Thoracic aorta (tissue), 2 donors: ENCODE measurements around the gene AFAP1L2. TPM values are rescaled to one million over a fixed set of nuclear protein-coding genes. Genes with fewer than 3 reads are reported as not detected.

Source experiments
- ATAC-seq: fragments of 150-250 bp; one replicate; pipeline ENCODE4 v1.8.0; 2017; ENCODE audit warnings: low read depth; ENCODE audit not compliant: insufficient number of reproducible peaks, low FRiP score
- DNase-seq: peaks from one replicate; pipeline ENCODE4 v3.0.0-alpha.2; 2020; ENCODE audit warnings: low spot score
- H3K27ac ChIP-seq, 2 donors: fragments of 200-600 bp; sonication (generic); 1 replicate in 1 of 2; 2 replicates in 1 of 2; pipeline ENCODE4 v1.5.1; 2016; ENCODE audit warnings: mild to moderate bottlenecking in 2 of 2, moderate library complexity in 2 of 2
- H3K27me3 ChIP-seq: fragments of 200-600 bp; sonication (generic); replicated peaks from 2 replicates; pipeline ENCODE4 v1.6.0; 2016; ENCODE audit warnings: mild to moderate bottlenecking; ENCODE audit not compliant: insufficient read depth
- H3K36me3 ChIP-seq: fragments of 200-600 bp; sonication (generic); one replicate; pipeline ENCODE4 v1.5.1; 2016
- H3K4me1 ChIP-seq, 2 donors: fragments of 200-600 bp; sonication (generic); 1 replicate in 1 of 2; 2 replicates in 1 of 2; pipeline versions ENCODE4 v1.5.1 to v1.6.0; 2016; ENCODE audit warnings: low read depth in 2 of 2, mild to moderate bottlenecking in 1 of 2; ENCODE audit not compliant: control insufficient read depth in 1 of 2
- H3K4me3 ChIP-seq: fragments of 200-600 bp; sonication (generic); 2 replicates; pipeline ENCODE4 v1.5.1; 2016; ENCODE audit warnings: mild to moderate bottlenecking
- H3K9me3 ChIP-seq: fragments of 200-600 bp; sonication (generic); 2 replicates; pipeline ENCODE4 v1.5.1; 2016
- CTCF ChIP-seq: fragments of 200-600 bp; sonication (generic); IDR thresholded peaks from one replicate; pipeline ENCODE4 v1.5.1; 2019; ENCODE audit warnings: antibody characterized with exemption
- total RNA-seq, 2 donors: library from RNA; depleted of rRNA; stranded (reverse); fragments of >200 nt; gene quantifications; one replicate each; pipeline versions ENCODE4 v1.1.0 to v1.2.3, GENCODE V29; 2016

The AFAP1L2 gene
- total RNA-seq, 2 donors from 2014 or later: 7.7 to 13.3 TPM

DNA sequence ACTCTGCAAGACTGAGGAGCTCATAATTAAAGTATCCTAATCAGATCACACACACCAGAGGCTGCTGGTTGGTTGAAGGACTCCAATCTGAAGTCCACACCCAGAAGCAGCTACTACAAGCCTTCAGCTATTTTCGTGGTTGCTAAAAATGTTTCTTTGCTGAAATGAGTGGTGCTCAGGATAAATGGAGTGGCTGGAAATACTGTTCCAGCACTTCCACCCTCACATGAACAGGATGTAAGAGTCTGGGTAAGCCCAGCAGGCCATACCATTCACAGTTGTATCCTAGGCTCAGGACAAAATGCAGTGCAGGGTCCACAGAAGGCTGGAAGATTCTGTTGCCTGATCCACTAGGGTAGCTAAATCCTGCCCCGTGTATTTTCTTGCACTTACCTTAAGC lies 34.1 kb downstream of the AFAP1L2 start:
- Histone ChIP-seq H3K27ac (no peak overlapping the region), H3K4me1 (peaks cover 12 to 35% of the 10 kb centered on the region in 2 donors)
- TF ChIP-seq CTCF: no peak

DNA sequence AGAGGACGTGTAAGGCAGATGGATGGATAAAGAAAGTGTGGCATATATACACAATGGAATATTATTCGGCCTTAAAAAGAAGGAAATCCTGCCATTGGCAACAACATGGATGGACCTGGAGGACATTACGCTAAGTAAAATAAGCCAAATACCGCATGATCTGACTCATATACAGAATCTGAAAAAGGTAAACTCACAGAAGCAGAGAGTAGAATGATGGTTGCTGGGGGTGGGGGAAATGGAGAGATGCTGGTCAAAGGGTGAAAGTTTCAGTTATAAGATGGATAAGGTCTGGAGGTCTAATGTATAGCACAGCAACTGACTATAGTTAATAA lies 36.3 kb downstream of the AFAP1L2 start:
- Histone ChIP-seq H3K4me3 (no peak overlapping the region), H3K27me3 (no peaks in the 10 kb centered on the region), H3K27ac (no peak overlapping the region), H3K9me3 (no peaks in the 10 kb centered on the region), H3K36me3 (no peaks in the 10 kb centered on the region), H3K4me1 (peaks cover 6 to 24% of the 10 kb centered on the region in 2 donors)
- DNase-seq (no peak), ATAC-seq (no peak)
- TF ChIP-seq CTCF: no peak

More for the DNA sequence above, 34.1 kb downstream of the AFAP1L2 start:
- Histone ChIP-seq H3K36me3 (no peaks in the 10 kb centered on the region), H3K27me3 (no peaks in the 10 kb centered on the region), H3K4me3 (no peak overlapping the region), H3K9me3 (no peaks in the 10 kb centered on the region)
- DNase-seq: no peak
- no peak for ATAC-seq

GRCh38 chr10:114367351-114368056 lies 36.8 kb downstream of the AFAP1L2 start:
- TF ChIP-seq CTCF: no peak
- Histone ChIP-seq H3K4me3 (no peak overlapping the region), H3K9me3 (no peaks in the 10 kb centered on the region), H3K36me3 (no peaks in the 10 kb centered on the region), H3K27ac (peak overlapping the region; percentile 18 to 44), H3K27me3 (no peaks in the 10 kb centered on the region), H3K4me1 (peaks cover 6 to 24% of the 10 kb centered on the region in 2 donors)
- no peak for DNase-seq
- ATAC-seq: no peak

DNA sequence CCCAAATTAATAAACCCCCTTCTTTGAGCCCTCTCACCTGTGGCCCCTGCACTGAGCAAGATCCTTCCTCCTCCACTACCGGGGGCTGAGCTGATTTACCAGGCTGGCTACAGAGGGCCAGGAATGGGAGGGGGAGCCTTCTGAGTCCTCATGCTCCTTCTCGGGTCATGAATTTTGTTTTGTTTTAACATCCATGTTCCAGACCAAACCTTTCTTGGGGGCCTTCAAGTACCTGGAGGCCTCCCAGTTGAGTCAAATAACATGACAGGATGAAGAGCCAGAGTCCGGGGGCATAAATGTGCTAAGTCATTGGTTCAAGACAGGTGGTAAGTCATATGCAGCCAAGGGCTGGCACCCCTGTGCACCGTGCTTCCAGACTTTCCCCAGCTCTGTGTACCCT lies 39.6 kb downstream of the AFAP1L2 start:
- H3K36me3 ChIP-seq: no peaks in the 10 kb centered on the region
- ATAC-seq (no peak), DNase-seq (no peak)
- no peak overlapping the region for H3K4me3 ChIP-seq
- H3K27me3 ChIP-seq: no peaks in the 10 kb centered on the region
- TF ChIP-seq CTCF: no peak
- no peak overlapping the region for H3K27ac ChIP-seq
- H3K9me3 ChIP-seq: no peaks in the 10 kb centered on the region
- H3K4me1 ChIP-seq: peaks cover 6 to 15% of the 10 kb centered on the region in 2 donors

DNA sequence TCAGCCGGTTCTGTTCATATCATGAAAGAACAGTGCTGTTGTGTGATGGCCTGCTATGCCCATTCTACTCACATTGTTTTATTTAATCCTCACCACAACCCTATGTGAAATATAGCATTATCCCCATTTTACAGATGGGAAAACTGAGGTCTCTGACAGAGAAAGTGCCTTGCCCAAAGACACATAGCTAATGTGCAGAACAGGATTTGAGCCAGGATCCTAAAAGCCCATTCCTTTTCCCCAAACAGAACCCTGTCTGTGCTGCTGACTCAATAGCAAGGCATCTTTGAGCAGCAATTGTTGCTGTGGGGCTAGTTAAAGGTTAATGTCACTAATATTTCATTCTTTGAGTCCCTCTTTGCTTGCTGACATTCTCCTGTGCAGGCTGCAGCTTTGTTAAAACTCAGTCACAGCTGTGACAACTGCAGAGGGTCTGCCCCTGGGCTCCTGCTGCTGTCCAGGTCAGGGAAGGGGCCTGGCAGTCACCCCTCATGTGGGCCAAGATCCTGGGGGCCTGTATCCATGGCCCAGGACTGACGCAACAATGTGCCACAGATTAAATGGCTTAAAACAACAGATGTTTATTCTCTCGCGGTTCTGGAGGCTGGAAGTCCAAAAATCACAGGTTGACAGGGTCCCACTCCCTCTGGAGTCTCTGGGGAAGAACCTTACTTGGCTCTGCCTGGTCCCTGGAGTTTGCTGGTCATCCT lies 40.4 kb downstream of the AFAP1L2 start:
- TF ChIP-seq CTCF: no peak
- Histone ChIP-seq H3K4me3 (no peak overlapping the region), H3K36me3 (no peaks in the 10 kb centered on the region), H3K27ac (no peak overlapping the region), H3K9me3 (no peaks in the 10 kb centered on the region), H3K27me3 (no peaks in the 10 kb centered on the region), H3K4me1 (peaks cover 6 to 15% of the 10 kb centered on the region in 2 donors)
- DNase-seq: no peak
- no peak for ATAC-seq
